Neural progenitor cell (in vitro differentiated cells): ENCODE measurements around the gene ABHD15.

Experiments
- EZH2 ChIP-seq: fragments of 200-600 bp; sonication (generic); IDR thresholded peaks from 2 replicates; pipeline ENCODE4 v1.6.1; 2017; ENCODE audit warnings: antibody characterized with exemption, mild to moderate bottlenecking, moderate library complexity
- EZH2phosphoT487 ChIP-seq: fragments of 200-600 bp; sonication (generic); IDR thresholded peaks from 2 replicates; pipeline ENCODE4 v1.6.1; 2017; ENCODE audit warnings: antibody characterized with exemption
- TF ChIP-seq, protein P1 (sequence below): fragments of 200-600 bp; sonication (generic); IDR thresholded peaks from 2 replicates; pipeline ENCODE4 v1.5.1; 2017; ENCODE audit warnings: antibody characterized with exemption, mild to moderate bottlenecking

DNA sequence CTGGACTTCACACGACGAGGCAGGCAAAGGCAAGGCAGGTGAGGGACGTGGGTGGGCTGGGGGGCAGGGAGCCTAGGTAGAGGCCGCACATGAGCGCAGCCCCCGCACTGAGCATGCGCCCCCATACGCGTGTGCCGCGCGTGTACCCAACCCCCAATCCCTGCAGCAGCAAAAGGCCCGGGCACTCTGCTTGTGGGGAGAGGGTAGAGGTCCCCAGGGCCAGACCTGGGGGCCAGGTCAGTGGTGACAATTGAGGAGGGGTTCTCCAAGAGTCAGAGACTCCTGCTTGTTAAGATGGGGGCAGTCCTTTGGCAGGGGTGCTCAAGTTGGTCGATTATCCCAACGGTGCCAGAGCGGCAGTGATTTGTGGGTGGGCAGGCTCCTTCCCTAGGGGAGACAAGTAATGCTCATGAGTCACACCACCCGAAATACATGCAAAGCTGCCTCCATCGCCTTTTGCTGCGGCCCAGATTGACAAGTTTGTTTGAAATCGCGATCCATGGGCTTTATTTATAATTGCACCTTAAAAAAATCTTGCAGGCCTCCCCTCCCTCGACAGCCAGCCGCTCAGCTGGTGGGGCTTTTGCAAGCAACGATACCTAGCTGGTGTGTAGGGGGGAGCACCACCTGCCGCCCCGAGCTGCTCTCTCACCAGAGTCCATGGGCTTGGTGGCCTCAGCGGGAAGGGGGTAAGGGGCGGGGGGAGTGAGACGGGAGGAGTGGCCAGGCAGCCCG is 23.7 kb upstream of the ABHD15 start:
- TF ChIP-seq, protein P1, sequence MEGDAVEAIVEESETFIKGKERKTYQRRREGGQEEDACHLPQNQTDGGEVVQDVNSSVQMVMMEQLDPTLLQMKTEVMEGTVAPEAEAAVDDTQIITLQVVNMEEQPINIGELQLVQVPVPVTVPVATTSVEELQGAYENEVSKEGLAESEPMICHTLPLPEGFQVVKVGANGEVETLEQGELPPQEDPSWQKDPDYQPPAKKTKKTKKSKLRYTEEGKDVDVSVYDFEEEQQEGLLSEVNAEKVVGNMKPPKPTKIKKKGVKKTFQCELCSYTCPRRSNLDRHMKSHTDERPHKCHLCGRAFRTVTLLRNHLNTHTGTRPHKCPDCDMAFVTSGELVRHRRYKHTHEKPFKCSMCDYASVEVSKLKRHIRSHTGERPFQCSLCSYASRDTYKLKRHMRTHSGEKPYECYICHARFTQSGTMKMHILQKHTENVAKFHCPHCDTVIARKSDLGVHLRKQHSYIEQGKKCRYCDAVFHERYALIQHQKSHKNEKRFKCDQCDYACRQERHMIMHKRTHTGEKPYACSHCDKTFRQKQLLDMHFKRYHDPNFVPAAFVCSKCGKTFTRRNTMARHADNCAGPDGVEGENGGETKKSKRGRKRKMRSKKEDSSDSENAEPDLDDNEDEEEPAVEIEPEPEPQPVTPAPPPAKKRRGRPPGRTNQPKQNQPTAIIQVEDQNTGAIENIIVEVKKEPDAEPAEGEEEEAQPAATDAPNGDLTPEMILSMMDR = no peak
- TF ChIP-seq EZH2phosphoT487 = no peak
- TF ChIP-seq EZH2 = no peak
